T-helper 22 cell (primary cell): ENCODE data around the gene FMR1NB.

ENCODE experiments used
- DNase-seq: peaks from one replicate; pipeline ENCODE4 v3.0.0-alpha.2; 2020; ENCODE audit warnings: low read depth

FMR1NB gene

DNA sequence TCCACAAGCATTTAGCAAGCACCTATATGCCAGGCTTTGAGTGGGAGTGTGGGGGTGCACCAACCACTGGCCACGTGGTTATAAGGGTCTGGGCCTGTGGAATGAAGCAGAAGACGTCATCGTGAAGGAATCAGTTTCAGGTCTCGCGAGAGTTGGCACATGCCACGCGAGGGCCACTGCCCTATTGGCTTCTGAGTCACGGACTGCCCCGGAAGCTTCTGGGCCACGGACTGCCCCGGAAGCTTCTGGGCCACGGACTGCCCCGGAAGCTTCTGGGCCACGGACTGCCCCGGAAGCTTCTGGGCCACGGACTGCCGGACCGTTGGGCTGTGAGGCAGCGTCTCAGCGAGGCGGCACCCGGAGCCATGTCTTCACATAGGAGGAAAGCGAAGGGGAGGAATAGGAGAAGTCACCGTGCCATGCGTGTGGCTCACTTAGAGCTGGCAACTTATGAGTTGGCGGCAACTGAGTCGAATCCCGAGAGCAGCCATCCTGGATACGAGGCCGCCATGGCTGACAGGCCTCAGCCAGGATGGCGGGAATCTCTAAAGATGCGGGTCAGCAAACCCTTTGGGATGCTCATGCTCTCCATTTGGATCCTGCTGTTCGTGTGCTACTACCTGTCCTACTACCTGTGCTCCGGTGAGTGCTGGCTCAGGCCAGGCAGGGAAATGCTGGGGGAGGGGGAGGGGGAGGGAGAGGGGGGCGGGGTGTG is at the start of gene FMR1NB:
FMR1NB (plus strand) TSS at position 300 of the 715 bp plus-strand sequence; CDS start at position 366, 66 bp downstream.
- no peak for DNase-seq

GRCh38 chrX:147933815-147934214 is 47.3 kb upstream of the FMR1NB start:
- no peak for DNase-seq

GRCh38 chrX:147935156-147935758 is 45.9 kb upstream of the FMR1NB start:
- DNase-seq, result no peak

DNA sequence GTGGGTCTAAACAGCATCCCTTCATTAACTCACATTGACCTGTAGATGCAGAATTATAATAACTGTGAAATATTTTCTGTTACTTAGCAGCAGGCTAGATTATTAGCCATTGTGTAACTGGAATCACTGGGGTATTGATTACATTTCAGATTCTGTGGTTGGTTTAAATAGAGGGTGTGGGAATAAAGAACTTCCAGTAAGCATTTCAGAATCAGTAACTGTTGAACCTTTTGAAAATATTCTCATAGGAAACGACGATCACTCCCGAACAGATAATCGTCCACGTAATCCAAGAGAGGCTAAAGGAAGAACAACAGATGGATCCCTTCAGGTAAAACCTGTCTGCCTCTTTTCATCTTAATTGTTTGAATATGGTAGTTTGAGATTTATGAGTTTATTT is 35.9 kb upstream of the FMR1NB start:
- DNase-seq, result no peak

DNA sequence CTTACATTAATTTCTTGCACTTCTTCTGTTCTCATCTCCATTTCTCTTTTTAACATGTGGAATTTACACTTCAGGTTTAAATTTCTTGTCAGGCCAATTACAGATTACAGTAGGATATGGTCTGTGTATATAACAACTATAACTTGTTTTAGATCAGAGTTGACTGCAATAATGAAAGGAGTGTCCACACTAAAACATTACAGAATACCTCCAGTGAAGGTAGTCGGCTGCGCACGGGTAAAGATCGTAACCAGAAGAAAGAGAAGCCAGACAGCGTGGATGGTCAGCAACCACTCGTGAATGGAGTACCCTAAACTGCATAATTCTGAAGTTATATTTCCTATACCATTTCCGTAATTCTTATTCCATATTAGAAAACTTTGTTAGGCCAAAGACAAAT is 32.6 kb upstream of the FMR1NB start:
- no peak for DNase-seq

GRCh38 chrX:147950352-147950751 is 30.8 kb upstream of the FMR1NB start:
- no peak for DNase-seq

GRCh38 chrX:147953976-147954375 is 27.2 kb upstream of the FMR1NB start:
- DNase-seq, result no peak

DNA sequence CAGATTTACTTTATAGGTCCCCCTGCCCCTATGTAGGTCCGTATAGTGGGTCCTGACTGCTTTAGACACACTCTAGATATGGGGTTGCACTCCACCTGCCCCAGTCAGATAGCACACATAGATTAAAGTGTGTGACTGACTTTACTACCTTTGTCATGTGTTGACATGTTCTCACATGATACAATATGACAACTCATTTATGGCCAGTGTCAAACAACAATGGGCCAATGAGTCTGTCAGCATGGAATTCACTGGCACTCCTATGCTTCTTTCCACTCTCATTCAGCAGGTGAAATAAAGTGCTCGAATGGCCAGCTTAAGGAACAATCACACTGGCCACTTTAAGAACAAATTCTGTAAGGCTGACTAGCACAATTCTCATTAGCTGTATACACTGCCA is 23.8 kb upstream of the FMR1NB start:
- no peak for DNase-seq

DNA sequence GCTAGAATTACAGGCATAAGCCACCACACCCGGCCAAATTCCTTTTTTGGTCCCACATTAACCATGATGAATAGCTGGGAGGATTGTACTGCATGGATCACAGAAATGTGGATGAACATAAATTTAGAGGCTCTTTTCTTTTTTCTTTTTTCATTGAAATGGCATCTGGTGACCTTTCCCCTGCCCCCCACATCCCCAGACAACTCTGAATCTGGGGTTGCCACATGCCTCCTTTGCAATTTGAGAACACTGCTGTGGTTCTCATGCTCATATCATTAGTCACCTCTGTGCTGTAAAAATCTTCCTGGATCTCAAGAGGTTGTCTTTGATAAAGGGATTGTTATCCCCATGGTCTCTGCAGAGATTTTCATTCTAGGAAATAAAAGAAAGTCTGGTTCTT is 22.8 kb upstream of the FMR1NB start:
- DNase-seq, result no peak

DNA sequence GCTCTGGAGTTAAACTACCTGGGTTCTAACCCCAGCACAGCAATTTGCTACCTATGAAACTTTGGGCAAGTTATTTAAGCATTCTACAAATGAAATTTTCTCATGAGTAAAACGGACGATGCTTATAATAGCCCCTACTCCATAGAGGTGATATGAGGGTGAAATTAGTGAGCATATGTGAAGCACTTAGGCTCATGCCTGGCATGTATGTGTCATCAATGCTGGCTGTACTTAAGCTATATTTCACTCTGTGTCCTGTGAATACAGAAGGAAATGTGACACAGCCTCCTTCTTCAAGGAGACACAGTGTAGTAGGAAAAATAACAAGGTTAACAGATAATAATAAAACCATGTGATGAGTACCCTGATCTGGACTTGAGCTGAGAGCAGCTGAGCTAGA is 20.4 kb upstream of the FMR1NB start:
- no peak for DNase-seq

DNA sequence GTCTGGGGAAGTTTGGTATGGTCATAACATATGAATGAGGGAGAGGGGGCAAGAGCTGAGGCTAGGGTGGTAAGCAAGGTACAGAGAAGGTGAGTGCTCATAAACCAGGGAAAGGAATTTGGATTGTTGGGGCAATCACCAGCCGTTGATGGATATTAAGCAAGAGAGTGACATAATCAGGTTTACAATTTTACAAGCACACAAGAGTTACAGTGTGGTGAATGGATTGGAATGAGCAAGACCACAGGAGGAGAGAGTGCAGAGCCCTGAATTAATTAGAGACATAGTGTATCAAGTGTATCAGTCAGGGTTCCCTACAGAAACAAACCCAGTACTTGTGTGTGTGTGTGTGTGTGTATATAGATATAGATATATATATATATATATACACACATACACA is 18.7 kb upstream of the FMR1NB start:
- no peak for DNase-seq

GRCh38 chrX:147978931-147979330 is 2.2 kb upstream of the FMR1NB start:
- no peak for DNase-seq

DNA sequence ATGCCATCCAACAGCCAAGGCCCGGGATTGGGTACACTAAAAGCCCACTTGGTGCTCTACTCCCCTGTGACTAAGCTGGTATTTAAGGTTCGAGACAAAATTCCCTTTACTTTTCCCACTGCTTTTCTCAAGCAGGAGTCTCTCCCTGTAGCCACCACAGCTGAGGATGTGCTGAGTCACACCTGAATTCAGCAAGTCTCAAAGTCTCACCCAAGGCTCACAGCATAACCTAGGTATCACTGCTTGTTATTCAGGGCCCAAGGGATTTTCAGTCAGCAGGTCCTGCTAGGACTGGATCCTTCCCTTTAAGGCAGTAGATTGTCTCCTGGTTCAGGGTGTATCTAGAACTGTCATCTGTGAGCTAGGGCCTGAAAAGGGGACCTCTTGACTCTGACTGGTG is 39.2 kb downstream of the FMR1NB start:
- DNase-seq, result no peak

DNA sequence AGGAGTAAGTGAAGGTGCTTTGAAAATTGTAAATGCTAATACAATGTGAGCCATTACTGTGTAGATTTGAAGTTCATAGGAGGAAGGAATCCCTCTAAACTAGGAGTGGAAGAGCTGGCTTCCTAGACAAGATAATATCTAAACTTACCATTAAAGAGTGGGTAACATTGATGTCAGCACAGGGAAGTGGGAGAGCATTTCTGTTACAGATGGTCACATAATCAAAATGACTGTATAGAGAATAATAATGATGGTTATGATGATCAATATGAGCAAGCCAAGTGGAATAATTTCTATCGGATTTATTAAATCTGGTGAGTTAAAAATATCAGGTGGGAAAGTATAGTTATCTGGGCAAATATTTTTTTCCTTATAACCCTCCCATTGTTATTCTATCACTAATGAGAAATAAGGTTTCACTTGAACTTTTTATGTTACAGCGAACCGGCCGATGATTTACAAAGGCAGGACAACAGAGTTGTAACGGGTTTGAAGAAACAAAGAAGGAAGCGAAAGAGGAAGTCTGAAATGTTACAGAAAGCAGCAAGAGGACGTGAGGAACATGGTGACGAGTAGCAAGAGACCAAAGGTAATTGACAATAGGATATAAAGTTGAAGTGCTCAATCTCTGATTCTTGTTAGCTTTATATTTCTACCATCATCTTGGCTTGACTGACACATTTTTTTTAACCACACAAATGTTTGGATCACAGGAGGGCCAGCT is 43.5 kb downstream of the FMR1NB start:
- no peak for DNase-seq

DNA sequence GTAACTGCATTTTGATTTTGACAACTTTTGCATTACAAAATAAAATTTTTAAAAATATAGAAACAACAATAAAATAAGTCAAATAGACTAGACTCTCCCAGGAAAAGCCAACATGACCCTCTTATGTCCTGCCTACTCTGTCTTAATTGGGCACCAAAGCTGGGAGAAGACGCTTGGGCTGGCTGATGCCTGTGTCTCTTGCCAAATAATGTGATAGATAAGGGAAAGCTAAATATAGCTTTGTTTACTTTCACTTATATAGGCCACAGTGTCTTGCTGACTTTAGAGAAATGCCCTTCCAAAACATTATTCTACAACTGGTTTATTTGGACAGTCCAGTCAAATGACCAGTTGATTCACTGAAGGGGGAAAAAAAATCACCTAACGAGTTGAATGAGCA is 54.2 kb downstream of the FMR1NB start:
- DNase-seq, result no peak

GRCh38 chrX:148037020-148037419 is 55.9 kb downstream of the FMR1NB start:
- no peak for DNase-seq

DNA sequence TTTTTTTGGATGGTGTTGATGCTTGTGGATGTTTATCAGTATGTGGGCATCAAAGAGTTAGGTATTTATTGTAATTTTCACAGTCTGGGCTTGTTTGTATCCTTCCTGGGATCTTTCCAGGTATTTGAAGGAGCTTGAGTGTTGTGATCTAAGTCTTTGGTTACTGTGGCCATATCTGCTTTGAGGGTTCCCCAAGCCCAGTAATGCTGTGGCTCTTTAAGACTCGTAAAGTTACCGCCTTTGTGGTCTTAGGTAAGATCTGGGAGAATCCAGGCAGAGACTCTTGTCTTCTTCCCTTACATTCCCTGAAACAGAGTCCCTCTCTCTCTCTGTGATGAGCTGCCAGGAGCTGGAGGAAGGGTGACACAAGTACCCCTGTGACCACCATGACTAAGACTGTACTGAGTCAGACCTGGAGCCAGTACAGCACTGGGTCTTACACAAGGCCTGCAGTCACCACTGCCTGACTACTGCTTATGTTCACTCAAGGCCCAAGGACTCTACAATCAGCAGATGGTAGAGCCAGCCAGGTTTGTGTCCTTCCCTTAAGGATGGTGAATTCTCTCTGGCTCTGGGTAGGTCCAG is 62.2 kb downstream of the FMR1NB start:
- DNase-seq, result no peak

- DNase-seq, result no peak
Observed at GRCh38 chrX:148047200-148047599, 66.1 kb downstream of the FMR1NB start.

- no peak for DNase-seq
Observed at GRCh38 chrX:148049441-148049840, 68.3 kb downstream of the FMR1NB start.

GRCh38 chrX:148051973-148052372 is 70.8 kb downstream of the FMR1NB start:
- DNase-seq, result no peak

DNA sequence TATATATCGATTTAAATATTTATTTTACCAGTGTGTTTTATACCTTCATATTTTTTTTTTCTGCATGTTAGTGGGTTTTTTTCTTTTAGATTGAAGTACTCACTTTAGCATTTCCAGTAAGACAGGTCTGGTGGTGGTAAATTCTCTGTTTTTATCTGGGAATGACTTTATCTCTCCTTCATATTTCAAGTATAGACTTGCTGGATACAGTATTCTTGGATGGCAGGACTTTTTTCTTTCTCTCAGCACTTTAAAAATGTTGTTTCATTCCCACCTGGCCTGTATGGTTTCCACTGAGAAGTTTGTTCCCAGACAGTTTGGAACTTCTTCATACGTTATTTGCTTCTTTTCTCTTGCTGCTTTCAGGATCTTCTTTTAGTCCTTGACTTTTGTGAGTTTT is 86.1 kb downstream of the FMR1NB start:
- no peak for DNase-seq

GRCh38 chrX:148069759-148070503 is 88.8 kb downstream of the FMR1NB start:
- DNase-seq, result no peak
